HepG2 (cell line): ENCODE results near the gene GLOD4. TPM values are rescaled to one million over a fixed set of nuclear protein-coding genes. Genes with fewer than 3 reads are reported as not detected.

Source experiments
- ATF1 ChIP-seq: IDR thresholded peaks from 2 replicates; pipeline ENCODE4 v1.6.1; 2016; ENCODE audit warnings: mild to moderate bottlenecking, control low read depth
- CBFB ChIP-seq: sonication (generic); formaldehyde crosslinking; IDR thresholded peaks from 2 replicates; pipeline ENCODE4 v1.4.0; 2020; ENCODE audit warnings: missing genetic modification reagents
- ZBTB7A ChIP-seq: sonication (generic); formaldehyde crosslinking; IDR thresholded peaks from 2 replicates; pipeline ENCODE4 v1.8.0; 2022; ENCODE audit warnings: mild to moderate bottlenecking, missing genetic modification reagents
- polyA plus RNA-seq, 8 experiments: library from polyadenylated mRNA; depleted of rRNA in 3 of 8; stranded (reverse) in 7 of 8; unstranded in 1 of 8; fragments of >200 nt; fragmentation: Illumina TruSeq in 4 of 8; extraction: Trizol in 4 of 8; gene quantifications; 2 replicates each; pipeline versions ENCODE4 v1.2.1 to v1.2.3, GENCODE V29; 2011 to 2016; ENCODE audit warnings: low read depth in 4 of 8, missing spikeins in 1 of 8, mixed read lengths in 1 of 8; ENCODE audit not compliant: insufficient read depth in 1 of 8
- total RNA-seq, 5 experiments: library from RNA; depleted of rRNA; stranded (reverse); fragments of >200 nt; fragmentation: Illumina TruSeq; extraction: Trizol; gene quantifications; 2 replicates each; pipeline ENCODE4 v1.2.3, GENCODE V29; 2016; ENCODE audit warnings: low read depth in 1 of 5
- TF ChIP-seq, protein P1 (sequence below): sonication (generic); formaldehyde crosslinking; IDR thresholded peaks from 2 replicates; pipeline ENCODE4 v1.4.0; 2020; ENCODE audit warnings: mild to moderate bottlenecking, missing genetic modification reagents, borderline replicate concordance
- TF ChIP-seq, protein P2 (sequence below): sonication (generic); formaldehyde crosslinking; IDR thresholded peaks from 2 replicates; pipeline ENCODE4 v1.8.1; 2023; ENCODE audit warnings: mild to moderate bottlenecking, moderate library complexity, missing genetic modification reagents
- TF ChIP-seq, protein P3 (sequence below), 2 experiments: fragments of 450-650 bp in 1 of 2; sonication (generic) in 1 of 2; formaldehyde crosslinking in 1 of 2; IDR thresholded peaks; 2 replicates each; pipeline versions ENCODE4 v1.6.1 to v1.8.0; 2016 to 2022; ENCODE audit warnings: antibody characterized with exemption in 1 of 2, mild to moderate bottlenecking in 1 of 2, missing genetic modification reagents in 1 of 2
- TF ChIP-seq, protein P4 (sequence below): IDR thresholded peaks from 2 replicates; pipeline ENCODE4 v1.6.1; 2016
- TF ChIP-seq, protein P5 (sequence below): sonication (generic); formaldehyde crosslinking; conservative IDR thresholded peaks from 2 replicates; pipeline ENCODE4 v1.4.0; 2020; ENCODE audit warnings: missing genetic modification reagents

GLOD4 gene
- total and polyA plus RNA-seq, 2 of the 13 experiments (the other 11 are each of a cell fraction or from before 2014, with no cell fraction given) = 53.7 to 87.8 TPM

DNA sequence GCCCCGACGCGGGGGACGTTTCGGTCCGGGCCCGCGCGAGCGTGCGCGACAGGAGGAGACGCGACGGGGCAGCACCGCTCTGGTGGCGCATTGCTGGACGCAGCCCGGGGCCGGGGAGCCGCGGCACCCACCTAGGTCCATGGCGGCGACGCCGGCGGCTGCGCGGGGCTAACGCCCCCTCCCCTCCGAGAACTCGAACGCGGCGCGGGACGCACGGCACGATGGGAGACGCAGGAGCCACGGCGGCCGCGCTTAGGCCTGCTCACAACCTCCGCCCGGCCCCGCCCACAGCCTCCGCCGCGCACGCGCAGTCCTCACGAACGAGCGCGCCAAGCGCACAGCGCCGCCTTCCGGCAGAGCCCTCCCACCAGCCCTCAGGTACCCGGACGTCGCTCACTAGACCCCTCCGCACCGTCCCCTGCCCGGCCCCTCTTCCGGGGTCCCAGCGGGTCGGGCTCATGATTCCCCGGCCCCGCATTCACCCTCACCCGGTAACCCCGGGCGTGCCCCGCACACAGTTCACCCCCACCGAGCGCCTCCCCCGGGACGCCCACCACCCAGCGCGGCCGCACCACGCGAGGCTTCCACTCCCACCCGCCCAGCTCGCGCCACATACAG lies 30.0 kb downstream of the GLOD4 start, which contains the start of gene GEMIN4 (continued):
- TF ChIP-seq, protein P1, sequence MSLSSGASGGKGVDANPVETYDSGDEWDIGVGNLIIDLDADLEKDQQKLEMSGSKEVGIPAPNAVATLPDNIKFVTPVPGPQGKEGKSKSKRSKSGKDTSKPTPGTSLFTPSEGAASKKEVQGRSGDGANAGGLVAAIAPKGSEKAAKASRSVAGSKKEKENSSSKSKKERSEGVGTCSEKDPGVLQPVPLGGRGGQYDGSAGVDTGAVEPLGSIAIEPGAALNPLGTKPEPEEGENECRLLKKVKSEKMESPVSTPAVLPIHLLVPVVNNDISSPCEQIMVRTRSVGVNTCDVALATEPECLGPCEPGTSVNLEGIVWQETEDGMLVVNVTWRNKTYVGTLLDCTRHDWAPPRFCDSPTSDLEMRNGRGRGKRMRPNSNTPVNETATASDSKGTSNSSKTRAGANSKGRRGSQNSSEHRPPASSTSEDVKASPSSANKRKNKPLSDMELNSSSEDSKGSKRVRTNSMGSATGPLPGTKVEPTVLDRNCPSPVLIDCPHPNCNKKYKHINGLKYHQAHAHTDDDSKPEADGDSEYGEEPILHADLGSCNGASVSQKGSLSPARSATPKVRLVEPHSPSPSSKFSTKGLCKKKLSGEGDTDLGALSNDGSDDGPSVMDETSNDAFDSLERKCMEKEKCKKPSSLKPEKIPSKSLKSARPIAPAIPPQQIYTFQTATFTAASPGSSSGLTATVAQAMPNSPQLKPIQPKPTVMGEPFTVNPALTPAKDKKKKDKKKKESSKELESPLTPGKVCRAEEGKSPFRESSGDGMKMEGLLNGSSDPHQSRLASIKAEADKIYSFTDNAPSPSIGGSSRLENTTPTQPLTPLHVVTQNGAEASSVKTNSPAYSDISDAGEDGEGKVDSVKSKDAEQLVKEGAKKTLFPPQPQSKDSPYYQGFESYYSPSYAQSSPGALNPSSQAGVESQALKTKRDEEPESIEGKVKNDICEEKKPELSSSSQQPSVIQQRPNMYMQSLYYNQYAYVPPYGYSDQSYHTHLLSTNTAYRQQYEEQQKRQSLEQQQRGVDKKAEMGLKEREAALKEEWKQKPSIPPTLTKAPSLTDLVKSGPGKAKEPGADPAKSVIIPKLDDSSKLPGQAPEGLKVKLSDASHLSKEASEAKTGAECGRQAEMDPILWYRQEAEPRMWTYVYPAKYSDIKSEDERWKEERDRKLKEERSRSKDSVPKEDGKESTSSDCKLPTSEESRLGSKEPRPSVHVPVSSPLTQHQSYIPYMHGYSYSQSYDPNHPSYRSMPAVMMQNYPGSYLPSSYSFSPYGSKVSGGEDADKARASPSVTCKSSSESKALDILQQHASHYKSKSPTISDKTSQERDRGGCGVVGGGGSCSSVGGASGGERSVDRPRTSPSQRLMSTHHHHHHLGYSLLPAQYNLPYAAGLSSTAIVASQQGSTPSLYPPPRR (CRISPR knock-in tag) = peak; percentile 18; the same call in 1 of the 2 replicates
- TF ChIP-seq, protein P2, sequence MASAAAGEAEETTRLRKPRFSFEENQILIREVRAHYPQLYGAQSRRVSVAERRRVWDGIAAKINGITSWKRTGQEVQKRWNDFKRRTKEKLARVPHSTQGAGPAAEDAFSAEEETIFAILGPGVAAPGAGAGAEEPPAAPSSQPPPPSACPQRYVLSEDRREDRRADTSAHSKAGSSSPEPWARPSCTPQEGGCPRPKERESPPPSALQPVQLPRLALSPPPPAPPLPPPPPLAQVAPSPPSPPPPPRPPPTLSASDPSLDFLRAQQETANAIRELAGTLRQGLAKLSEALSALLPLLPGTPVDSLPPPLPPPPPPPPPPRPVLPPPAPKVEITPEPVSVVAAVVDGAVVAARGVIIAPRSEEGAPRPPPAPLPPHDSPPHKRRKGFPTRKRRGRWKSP = peak; percentile 84
- TF ChIP-seq, protein P3, sequence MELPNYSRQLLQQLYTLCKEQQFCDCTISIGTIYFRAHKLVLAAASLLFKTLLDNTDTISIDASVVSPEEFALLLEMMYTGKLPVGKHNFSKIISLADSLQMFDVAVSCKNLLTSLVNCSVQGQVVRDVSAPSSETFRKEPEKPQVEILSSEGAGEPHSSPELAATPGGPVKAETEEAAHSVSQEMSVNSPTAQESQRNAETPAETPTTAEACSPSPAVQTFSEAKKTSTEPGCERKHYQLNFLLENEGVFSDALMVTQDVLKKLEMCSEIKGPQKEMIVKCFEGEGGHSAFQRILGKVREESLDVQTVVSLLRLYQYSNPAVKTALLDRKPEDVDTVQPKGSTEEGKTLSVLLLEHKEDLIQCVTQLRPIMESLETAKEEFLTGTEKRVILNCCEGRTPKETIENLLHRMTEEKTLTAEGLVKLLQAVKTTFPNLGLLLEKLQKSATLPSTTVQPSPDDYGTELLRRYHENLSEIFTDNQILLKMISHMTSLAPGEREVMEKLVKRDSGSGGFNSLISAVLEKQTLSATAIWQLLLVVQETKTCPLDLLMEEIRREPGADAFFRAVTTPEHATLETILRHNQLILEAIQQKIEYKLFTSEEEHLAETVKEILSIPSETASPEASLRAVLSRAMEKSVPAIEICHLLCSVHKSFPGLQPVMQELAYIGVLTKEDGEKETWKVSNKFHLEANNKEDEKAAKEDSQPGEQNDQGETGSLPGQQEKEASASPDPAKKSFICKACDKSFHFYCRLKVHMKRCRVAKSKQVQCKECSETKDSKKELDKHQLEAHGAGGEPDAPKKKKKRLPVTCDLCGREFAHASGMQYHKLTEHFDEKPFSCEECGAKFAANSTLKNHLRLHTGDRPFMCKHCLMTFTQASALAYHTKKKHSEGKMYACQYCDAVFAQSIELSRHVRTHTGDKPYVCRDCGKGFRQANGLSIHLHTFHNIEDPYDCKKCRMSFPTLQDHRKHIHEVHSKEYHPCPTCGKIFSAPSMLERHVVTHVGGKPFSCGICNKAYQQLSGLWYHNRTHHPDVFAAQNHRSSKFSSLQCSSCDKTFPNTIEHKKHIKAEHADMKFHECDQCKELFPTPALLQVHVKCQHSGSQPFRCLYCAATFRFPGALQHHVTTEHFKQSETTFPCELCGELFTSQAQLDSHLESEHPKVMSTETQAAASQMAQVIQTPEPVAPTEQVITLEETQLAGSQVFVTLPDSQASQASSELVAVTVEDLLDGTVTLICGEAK (IDR thresholded peaks at IDR 0.05) = no peak
- TF ChIP-seq, protein P3 (CRISPR knock-in tag; IDR thresholded peaks at IDR 0.05) = peak; percentile 19; the same call in 1 of the 2 replicates
- TF ChIP-seq, protein P4, sequence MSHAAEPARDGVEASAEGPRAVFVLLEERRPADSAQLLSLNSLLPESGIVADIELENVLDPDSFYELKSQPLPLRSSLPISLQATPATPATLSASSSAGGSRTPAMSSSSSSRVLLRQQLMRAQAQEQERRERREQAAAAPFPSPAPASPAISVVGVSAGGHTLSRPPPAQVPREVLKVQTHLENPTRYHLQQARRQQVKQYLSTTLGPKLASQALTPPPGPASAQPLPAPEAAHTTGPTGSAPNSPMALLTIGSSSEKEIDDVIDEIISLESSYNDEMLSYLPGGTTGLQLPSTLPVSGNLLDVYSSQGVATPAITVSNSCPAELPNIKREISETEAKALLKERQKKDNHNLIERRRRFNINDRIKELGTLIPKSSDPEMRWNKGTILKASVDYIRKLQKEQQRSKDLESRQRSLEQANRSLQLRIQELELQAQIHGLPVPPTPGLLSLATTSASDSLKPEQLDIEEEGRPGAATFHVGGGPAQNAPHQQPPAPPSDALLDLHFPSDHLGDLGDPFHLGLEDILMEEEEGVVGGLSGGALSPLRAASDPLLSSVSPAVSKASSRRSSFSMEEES (CRISPR knock-in tag) = no peak
- peak; percentile 62; the same call in 1 of the 2 replicates for TF ChIP-seq CBFB (CRISPR knock-in tag)
- no peak; the same call in 1 of the 2 replicates for TF ChIP-seq ZBTB7A (CRISPR knock-in tag)
- TF ChIP-seq, protein P5, sequence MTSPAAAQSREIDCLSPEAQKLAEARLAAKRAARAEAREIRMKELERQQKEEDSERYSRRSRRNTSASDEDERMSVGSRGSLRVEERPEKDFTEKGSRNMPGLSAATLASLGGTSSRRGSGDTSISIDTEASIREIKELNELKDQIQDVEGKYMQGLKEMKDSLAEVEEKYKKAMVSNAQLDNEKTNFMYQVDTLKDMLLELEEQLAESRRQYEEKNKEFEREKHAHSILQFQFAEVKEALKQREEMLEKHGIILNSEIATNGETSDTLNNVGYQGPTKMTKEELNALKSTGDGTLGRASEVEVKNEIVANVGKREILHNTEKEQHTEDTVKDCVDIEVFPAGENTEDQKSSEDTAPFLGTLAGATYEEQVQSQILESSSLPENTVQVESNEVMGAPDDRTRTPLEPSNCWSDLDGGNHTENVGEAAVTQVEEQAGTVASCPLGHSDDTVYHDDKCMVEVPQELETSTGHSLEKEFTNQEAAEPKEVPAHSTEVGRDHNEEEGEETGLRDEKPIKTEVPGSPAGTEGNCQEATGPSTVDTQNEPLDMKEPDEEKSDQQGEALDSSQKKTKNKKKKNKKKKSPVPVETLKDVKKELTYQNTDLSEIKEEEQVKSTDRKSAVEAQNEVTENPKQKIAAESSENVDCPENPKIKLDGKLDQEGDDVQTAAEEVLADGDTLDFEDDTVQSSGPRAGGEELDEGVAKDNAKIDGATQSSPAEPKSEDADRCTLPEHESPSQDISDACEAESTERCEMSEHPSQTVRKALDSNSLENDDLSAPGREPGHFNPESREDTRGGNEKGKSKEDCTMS = no peak
- no peak for TF ChIP-seq ATF1 (CRISPR knock-in tag)
